ENCODE data around the gene TNK2. TPM values are rescaled to one million over a fixed set of nuclear protein-coding genes. Genes with fewer than 3 reads are reported as not detected.

TNK2 gene
- total RNA-seq, 4 donors from 2014 or later, result 10.2 to 21.1 (median 12.7) TPM

DNA sequence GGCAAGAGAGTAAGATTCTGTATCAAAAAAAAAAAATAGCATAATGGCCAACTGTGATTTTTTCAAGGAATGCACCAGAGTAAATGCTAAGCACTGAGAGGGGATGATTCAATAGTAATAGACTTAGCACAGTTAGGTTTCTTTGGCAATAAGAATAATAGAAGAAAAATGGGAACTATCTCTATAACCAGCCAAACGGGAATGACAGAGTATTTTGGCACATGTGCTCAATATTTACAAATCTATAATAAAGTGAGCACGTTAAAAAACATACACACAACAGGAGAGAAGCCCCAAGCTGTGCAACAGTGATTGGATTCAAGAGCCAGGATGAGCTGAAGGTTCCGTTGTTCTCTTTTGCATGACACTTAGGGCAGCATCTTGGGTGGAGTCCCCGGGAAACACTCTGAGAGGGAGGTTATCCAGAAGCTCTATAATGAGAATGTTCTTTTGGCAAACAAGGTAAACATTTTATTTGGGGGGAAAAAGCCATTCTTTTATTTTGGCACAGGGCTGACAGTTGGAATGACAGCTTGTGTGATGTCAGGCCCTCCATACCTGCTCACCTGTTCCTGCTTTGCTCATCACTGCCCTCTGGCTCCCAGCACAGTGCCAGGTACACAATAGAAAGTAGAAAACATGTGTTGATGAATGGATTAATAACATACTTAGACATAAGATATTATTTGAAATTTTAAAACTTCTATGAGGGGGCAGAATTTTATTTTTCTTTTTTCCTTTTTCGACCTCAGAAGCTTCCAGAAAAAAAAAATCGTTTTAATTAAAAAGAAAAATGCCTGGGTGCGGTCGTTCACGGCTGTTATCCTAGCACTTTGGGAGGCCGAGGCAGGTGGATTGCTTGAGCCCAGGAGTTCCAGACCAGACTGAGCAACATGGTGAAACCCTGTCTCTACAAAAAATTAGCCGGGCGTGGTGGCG lies 52.6 kb downstream of the TNK2 start:
- 82 to 86% methylated on average over 13 of the region's 13 CpGs for WGBS, 2 donors
- TF ChIP-seq CTCF (IDR thresholded peaks at IDR 0.05) (peak in 1 of 6 experiments; percentile 11), POLR2A (IDR thresholded peaks at IDR 0.05) (no peak)
- H3K27ac ChIP-seq, result peak overlapping the region in 2 of 3 donors; percentile 33 to 50
- no peaks in the 10 kb centered on the region for H3K9me3 ChIP-seq
- intact Hi-C loops (cut with DNase I), result no loop called here
- H3K4me1 ChIP-seq, result peaks cover 8 to 22% of the 10 kb centered on the region in 2 donors
- no peaks in the 10 kb centered on the region for H3K27me3 ChIP-seq
- DNase-seq, result no peak
- no peaks in the 10 kb centered on the region for H3K36me3 ChIP-seq
- no peak overlapping the region for H3K4me3 ChIP-seq (replicated peaks in 1 of 3)

- Histone ChIP-seq H3K27ac (peak overlapping the region in 2 of 3 donors; percentile 33 to 50), H3K9me3 (no peaks in the 10 kb centered on the region), H3K4me1 (peaks cover 8 to 22% of the 10 kb centered on the region in 2 donors), H3K27me3 (no peaks in the 10 kb centered on the region), H3K4me3 (replicated peaks in 1 of 3) (no peak overlapping the region), H3K36me3 (no peaks in the 10 kb centered on the region)
- intact Hi-C loops (cut with DNase I), result no loop called here
- peak; percentile 46 to 61 for DNase-seq
- TF ChIP-seq POLR2A (IDR thresholded peaks at IDR 0.05), result no peak
- no peak for TF ChIP-seq CTCF (IDR thresholded peaks at IDR 0.05)
- 61 to 63% methylated on average over 9 of the region's 9 CpGs for WGBS, 2 donors
Observed at GRCh38 chr3:195854628-195855294, 53.6 kb downstream of the TNK2 start.

DNA sequence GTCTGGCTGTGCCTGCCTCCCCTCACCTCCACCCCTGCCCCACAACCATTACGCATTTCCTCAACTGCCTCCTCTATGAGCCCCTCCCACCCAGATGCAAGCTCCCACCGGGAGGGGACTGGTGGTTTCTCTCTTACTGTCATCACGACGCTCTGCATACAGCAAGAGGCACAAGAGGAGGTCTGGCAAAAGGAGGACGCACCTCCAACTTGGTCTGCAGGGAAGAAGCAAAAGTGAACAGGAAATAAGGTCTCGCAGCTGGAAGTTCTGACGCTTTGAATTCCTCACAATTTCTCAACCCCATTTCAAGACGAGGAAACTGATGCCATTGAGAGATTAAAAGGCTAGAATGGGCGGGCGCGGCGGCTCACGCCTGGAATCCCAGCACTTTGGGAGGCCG lies 54.4 kb downstream of the TNK2 start:
- Histone ChIP-seq H3K27me3 (no peaks in the 10 kb centered on the region), H3K27ac (no peak overlapping the region), H3K9me3 (no peaks in the 10 kb centered on the region), H3K4me3 (replicated peaks in 1 of 3) (no peak overlapping the region), H3K4me1 (peaks cover 8 to 22% of the 10 kb centered on the region in 2 donors), H3K36me3 (no peaks in the 10 kb centered on the region)
- intact Hi-C loops (cut with DNase I), result no loop called here
- no peak for TF ChIP-seq POLR2A (IDR thresholded peaks at IDR 0.05)
- TF ChIP-seq CTCF (IDR thresholded peaks at IDR 0.05), result no peak
- 87% methylated on average over 14 of the region's 14 CpGs for WGBS, 2 donors
- no peak for DNase-seq

DNA sequence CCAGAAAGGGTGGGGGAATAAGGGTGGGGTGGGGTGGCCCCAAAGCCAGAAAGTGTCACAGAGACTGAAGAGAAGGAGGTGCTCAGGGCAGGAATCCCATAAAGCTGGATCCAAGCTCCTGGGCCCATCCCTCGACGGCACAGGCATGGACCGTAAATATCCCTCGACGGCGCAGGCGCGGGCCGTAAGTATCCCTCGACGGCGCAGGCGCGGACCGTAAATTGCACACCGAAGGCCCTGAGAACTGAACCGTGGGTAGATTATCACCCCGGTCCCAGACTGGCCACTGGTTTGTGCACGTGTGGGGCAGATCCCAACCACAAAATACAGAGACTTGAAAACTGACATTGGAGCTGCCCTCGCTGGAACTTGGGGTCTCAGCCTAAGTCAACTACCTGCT lies 55.3 kb downstream of the TNK2 start:
- 98% methylated on average over 20 of the region's 20 CpGs for WGBS, 2 donors
- Histone ChIP-seq H3K27ac (no peak overlapping the region), H3K9me3 (no peaks in the 10 kb centered on the region), H3K4me1 (peaks cover 8 to 22% of the 10 kb centered on the region in 2 donors), H3K4me3 (replicated peaks in 1 of 3) (no peak overlapping the region), H3K27me3 (no peaks in the 10 kb centered on the region), H3K36me3 (no peaks in the 10 kb centered on the region)
- TF ChIP-seq POLR2A (IDR thresholded peaks at IDR 0.05) (no peak), CTCF (IDR thresholded peaks at IDR 0.05) (no peak)
- intact Hi-C loops (cut with DNase I), result no loop called here
- DNase-seq, result no peak

All from thyroid gland (tissue), 4 donors.